ENCODE data around the gene USE1. TPM values are rescaled to one million over a fixed set of nuclear protein-coding genes. Genes with fewer than 3 reads are reported as not detected.

The USE1 gene
- total and polyA plus RNA-seq, 7 donors = 22.5 to 45.3 (median 34.7) TPM

- 70 to 88% methylated on average over 10 of the region's 10 CpGs for WGBS, 2 donors
- intact Hi-C loops (cut with DNase I) = loop anchor here (10.0 kb wide), 1 partner anchor 240 kb away; the partner anchor contains the start of gene NXNL1
- no peak overlapping the region for H3K4me3 ChIP-seq
- H3K27me3 ChIP-seq = no peaks in the 10 kb centered on the region
- no peaks in the 10 kb centered on the region for H3K9me3 ChIP-seq
- DNase-seq = no peak
- H3K27ac ChIP-seq = no peak overlapping the region
- peaks cover 0 to 15% (median 0%) of the 10 kb centered on the region in 4 donors for H3K36me3 ChIP-seq
- H3K4me1 ChIP-seq = peaks cover 0 to 26% (median 16%) of the 10 kb centered on the region in 4 donors
- TF ChIP-seq EP300 (IDR thresholded peaks at IDR 0.05) = no peak
- TF ChIP-seq CTCF (IDR thresholded peaks at IDR 0.05) = no peak
- no peak for TF ChIP-seq POLR2AphosphoS5 (IDR thresholded peaks at IDR 0.05)
- TF ChIP-seq POLR2A (IDR thresholded peaks at IDR 0.05) = no peak
These were observed 9.9 kb downstream of the USE1 start for GRCh38 chr19:17225053-17225452.

GRCh38 chr19:17226002-17226933, 11.1 kb downstream of the USE1 start, which contains the start of gene OCEL1:
Gene OCEL1 (plus strand): TSS chr19:17226226. CDS start chr19:17226248, 22 bp downstream.
- intact Hi-C loops (cut with DNase I) = loop anchor here (1.0 to 10.0 kb wide), 3 partner anchors 19 to 239 kb away; partner anchors contain the start of genes HAUS8, MYO9B, NR2F6 and NXNL1
- peak within 1 kb of the TSS; percentile 85 to 94 (median 87) for H3K27ac ChIP-seq
- no peaks in the 10 kb centered on the region for H3K27me3 ChIP-seq
- WGBS, 2 donors = 0 to 1% methylated on average over 90 of the region's 90 CpGs
- H3K4me1 ChIP-seq = peaks cover 0 to 22% (median 16%) of the 10 kb centered on the region in 4 donors
- H3K36me3 ChIP-seq = peaks cover 0 to 23% (median 0%) of the 10 kb centered on the region in 4 donors
- TF ChIP-seq POLR2AphosphoS5 (IDR thresholded peaks at IDR 0.05) = peak; percentile 85 to 92 (median 90)
- peak; percentile 54 to 55 for TF ChIP-seq POLR2A (IDR thresholded peaks at IDR 0.05)
- TF ChIP-seq EP300 (IDR thresholded peaks at IDR 0.05) = peak in 2 of 4 donors; percentile 12 to 15
- TF ChIP-seq CTCF (IDR thresholded peaks at IDR 0.05) = no peak
- peak within 1 kb of the TSS; percentile 62 to 74 (median 64) for H3K4me3 ChIP-seq
- H3K9me3 ChIP-seq = no peaks in the 10 kb centered on the region
- DNase-seq = peak; percentile 100

- peak overlapping the region in 2 of 4 donors; percentile 86 to 88 for H3K27ac ChIP-seq
- H3K4me1 ChIP-seq = peaks cover 0 to 22% (median 16%) of the 10 kb centered on the region in 4 donors
- no peak overlapping the region for H3K4me3 ChIP-seq
- H3K27me3 ChIP-seq = no peaks in the 10 kb centered on the region
- H3K36me3 ChIP-seq = peaks cover 0 to 39% (median 10%) of the 10 kb centered on the region in 4 donors
- no peak for DNase-seq
- no peak for TF ChIP-seq POLR2A (IDR thresholded peaks at IDR 0.05)
- TF ChIP-seq POLR2AphosphoS5 (IDR thresholded peaks at IDR 0.05) = no peak
- no peak for TF ChIP-seq CTCF (IDR thresholded peaks at IDR 0.05)
- no peaks in the 10 kb centered on the region for H3K9me3 ChIP-seq
- 86 to 91% methylated on average over 13 of the region's 13 CpGs for WGBS, 2 donors
- intact Hi-C loops (cut with DNase I) = loop anchor here (2.0 to 10.0 kb wide), 2 partner anchors 17 to 237 kb away; partner anchors contain the start of genes NR2F6 and NXNL1
These were observed 12.7 kb downstream of the USE1 start for GRCh38 chr19:17227798-17228367.

GRCh38 chr19:17229890-17230289, 14.7 kb downstream of the USE1 start:
- no peak overlapping the region for H3K27ac ChIP-seq
- TF ChIP-seq CTCF (IDR thresholded peaks at IDR 0.05) (no peak), EP300 (IDR thresholded peaks at IDR 0.05) (no peak), POLR2AphosphoS5 (IDR thresholded peaks at IDR 0.05) (no peak), POLR2A (IDR thresholded peaks at IDR 0.05) (no peak)
- H3K4me1 ChIP-seq = peaks cover 0 to 30% (median 22%) of the 10 kb centered on the region in 4 donors
- no peaks in the 10 kb centered on the region for H3K9me3 ChIP-seq
- no peak for DNase-seq
- no peak overlapping the region for H3K4me3 ChIP-seq
- intact Hi-C loops (cut with DNase I) = loop anchor here (10.0 kb wide), 1 partner anchor 235 kb away; the partner anchor contains the start of gene NXNL1
- H3K27me3 ChIP-seq = no peaks in the 10 kb centered on the region
- peaks cover 0 to 41% (median 10%) of the 10 kb centered on the region in 4 donors for H3K36me3 ChIP-seq
- 96 to 97% methylated on average over 3 of the region's 3 CpGs for WGBS, 2 donors

Data from sigmoid colon (tissue), 7 donors.